Smooth muscle cell (in vitro differentiated cells): ENCODE measurements around the gene GRM3. TPM values are rescaled to one million over a fixed set of nuclear protein-coding genes. Genes with fewer than 3 reads are reported as not detected.

Experiments
- DNase-seq: peaks from one replicate; lab custom pipeline; 2025; ENCODE audit not compliant: unreplicated experiment; lab: John Stamatoyannopoulos, UW
- H2AFZ ChIP-seq: fragments of 200-600 bp; sonication (generic); 2 replicates; pipeline ENCODE4 v1.6.0; 2016; ENCODE audit warnings: antibody characterized with exemption, low read depth, mild to moderate bottlenecking
- H3F3A ChIP-seq: fragments of 200-600 bp; sonication (generic); 2 replicates; pipeline ENCODE4 v1.6.0; 2017; ENCODE audit warnings: antibody characterized with exemption, low read depth
- H3K27ac ChIP-seq: fragments of 200-600 bp; sonication (generic); 2 replicates; pipeline ENCODE4 v1.5.1; 2016; ENCODE audit warnings: low read depth, mild to moderate bottlenecking
- H3K27me3 ChIP-seq: fragments of 200-600 bp; sonication (generic); 2 replicates; pipeline ENCODE4 v1.6.1; 2016; ENCODE audit warnings: low read depth, mild to moderate bottlenecking
- H3K36me3 ChIP-seq: fragments of 200-600 bp; sonication (generic); 2 replicates; pipeline ENCODE4 v1.5.1; 2016; ENCODE audit warnings: low read depth
- H3K4me1 ChIP-seq: fragments of 200-600 bp; sonication (generic); 2 replicates; pipeline ENCODE4 v1.5.1; 2016; ENCODE audit warnings: low read depth
- H3K4me2 ChIP-seq: fragments of 200-600 bp; sonication (generic); 2 replicates; pipeline ENCODE4 v1.6.0; 2016; ENCODE audit warnings: mild to moderate bottlenecking
- H3K4me3 ChIP-seq: fragments of 200-600 bp; sonication (generic); 2 replicates; pipeline ENCODE4 v1.5.1; 2016; ENCODE audit warnings: mild to moderate bottlenecking
- H3K79me2 ChIP-seq: fragments of 200-600 bp; sonication (generic); 2 replicates; pipeline ENCODE4 v1.6.0; 2016; ENCODE audit warnings: low read depth, mild to moderate bottlenecking
- H3K9ac ChIP-seq: fragments of 200-600 bp; sonication (generic); 2 replicates; pipeline ENCODE4 v1.6.0; 2016; ENCODE audit warnings: low read depth
- H3K9me3 ChIP-seq: fragments of 200-600 bp; sonication (generic); replicated peaks from 2 replicates; pipeline ENCODE4 v1.5.1; 2016; ENCODE audit warnings: low read depth
- H4K20me1 ChIP-seq: fragments of 200-600 bp; sonication (generic); 2 replicates; pipeline ENCODE4 v1.6.0; 2016; ENCODE audit warnings: low read depth
- CTCF ChIP-seq: fragments of 200-600 bp; sonication (generic); IDR thresholded peaks from 2 replicates; pipeline ENCODE4 v1.5.1; 2017; ENCODE audit warnings: borderline replicate concordance, mild to moderate bottlenecking, antibody characterized with exemption; ENCODE audit not compliant: insufficient read depth, poor library complexity, severe bottlenecking
- WGBS: methylation state at CpG from one replicate; pipeline ENCODE4 v1.1.7; 2016; ENCODE audit warnings: low lambda C conversion rate; 5-methylcytosine and 5-hydroxymethylcytosine counted together
- polyA plus RNA-seq: library from polyadenylated mRNA; unstranded; fragments of >200 nt; fragmentation: Nextera tagmentation; extraction: Ambion mirVana; gene quantifications from 2 replicates; pipeline ENCODE4 v1.2.1, GENCODE V29; 2016
- total RNA-seq: library from RNA; depleted of rRNA; stranded (reverse); fragments of >200 nt; gene quantifications from 2 replicates; pipeline ENCODE4 v1.2.3, GENCODE V29; 2014

Gene GRM3
- total and polyA plus RNA-seq, 2 experiments from 2014 or later, result 0.35 TPM; not detected in 1

GRCh38 chr7:86762129-86762528 lies 118.4 kb downstream of the GRM3 start:
- no peak overlapping the region for H3K4me2 ChIP-seq
- TF ChIP-seq CTCF, result no peak
- WGBS, result 79% methylated on average over 2 of the region's 2 CpGs
- H3K9ac ChIP-seq, result no peak overlapping the region
- H2AFZ ChIP-seq, result no peak overlapping the region
- no peak overlapping the region for H3K27ac ChIP-seq
- H3K79me2 ChIP-seq, result no peaks in the 10 kb centered on the region
- no peaks in the 10 kb centered on the region for H3K36me3 ChIP-seq
- H3K4me3 ChIP-seq, result no peak overlapping the region
- DNase-seq, result no peak
- no peaks in the 10 kb centered on the region for H3F3A ChIP-seq
- peaks cover 5% of the 10 kb centered on the region for H3K4me1 ChIP-seq
- no peaks in the 10 kb centered on the region for H3K27me3 ChIP-seq
- H4K20me1 ChIP-seq, result no peaks in the 10 kb centered on the region
- H3K9me3 ChIP-seq, result no peaks in the 10 kb centered on the region

GRCh38 chr7:86765931-86766330 lies 122.2 kb downstream of the GRM3 start:
- Histone ChIP-seq H3K79me2 (no peaks in the 10 kb centered on the region), H3K9me3 (no peaks in the 10 kb centered on the region), H3K4me1 (no peaks in the 10 kb centered on the region), H4K20me1 (no peaks in the 10 kb centered on the region), H3K4me3 (no peak overlapping the region), H3K36me3 (no peaks in the 10 kb centered on the region), H3K27me3 (no peaks in the 10 kb centered on the region), H3K9ac (no peak overlapping the region), H3K4me2 (no peak overlapping the region), H3K27ac (no peak overlapping the region), H3F3A (no peaks in the 10 kb centered on the region), H2AFZ (no peak overlapping the region)
- WGBS, result 77% methylated on average over 2 of the region's 2 CpGs
- no peak for DNase-seq
- TF ChIP-seq CTCF, result no peak

GRCh38 chr7:86768394-86768793 lies 124.7 kb downstream of the GRM3 start:
- no peaks in the 10 kb centered on the region for H3K79me2 ChIP-seq
- 94% methylated on average over 1 of the region's 1 CpG for WGBS
- no peak overlapping the region for H3K4me2 ChIP-seq
- H3K27me3 ChIP-seq, result no peaks in the 10 kb centered on the region
- H3K4me1 ChIP-seq, result no peaks in the 10 kb centered on the region
- no peak for TF ChIP-seq CTCF
- no peaks in the 10 kb centered on the region for H3K36me3 ChIP-seq
- H2AFZ ChIP-seq, result no peak overlapping the region
- no peak overlapping the region for H3K9ac ChIP-seq
- DNase-seq, result no peak
- no peak overlapping the region for H3K4me3 ChIP-seq
- H3K9me3 ChIP-seq, result no peaks in the 10 kb centered on the region
- H4K20me1 ChIP-seq, result no peaks in the 10 kb centered on the region
- no peak overlapping the region for H3K27ac ChIP-seq
- no peaks in the 10 kb centered on the region for H3F3A ChIP-seq

- no peak for TF ChIP-seq CTCF
- no peak overlapping the region for H2AFZ ChIP-seq
- H3K27ac ChIP-seq, result no peak overlapping the region
- H3K4me3 ChIP-seq, result no peak overlapping the region
- H3K4me2 ChIP-seq, result no peak overlapping the region
- H3K9ac ChIP-seq, result no peak overlapping the region
- no peaks in the 10 kb centered on the region for H3K27me3 ChIP-seq
- H3K79me2 ChIP-seq, result no peaks in the 10 kb centered on the region
- H3K36me3 ChIP-seq, result no peaks in the 10 kb centered on the region
- H3K9me3 ChIP-seq, result no peaks in the 10 kb centered on the region
- no peaks in the 10 kb centered on the region for H3K4me1 ChIP-seq
- no peaks in the 10 kb centered on the region for H4K20me1 ChIP-seq
- no peak for DNase-seq
- 79% methylated on average over 4 of the region's 4 CpGs for WGBS
- no peaks in the 10 kb centered on the region for H3F3A ChIP-seq
Measured at GRCh38 chr7:86768967-86769760, 125.5 kb downstream of the GRM3 start.
